ENCODE measurements around the gene DNAJC6. TPM values are rescaled to one million over a fixed set of nuclear protein-coding genes. Genes with fewer than 3 reads are reported as not detected.

Gene DNAJC6
- total and polyA plus RNA-seq, 2 of the 13 experiments (the other 11 are each of a cell fraction or from before 2014, with no cell fraction given) = 1.0 to 1.6 TPM

- CTCF ChIA-PET (ENCODE audit: low intra/inter-chr PET ratio, low total read pairs) = no interaction called here
- no peak overlapping the region for H3K4me3 ChIP-seq (replicated peaks in 1 of 3; ENCODE audit: insufficient read depth in 1 of 3, low read depth in 2 of 3, low read length in 3 of 3)
- WGBS (ENCODE audit: low lambda C conversion rate) = 89% methylated on average over 3 of the region's 3 CpGs
- no peaks in the 10 kb centered on the region for H3K4me1 ChIP-seq (ENCODE audit: insufficient read depth, low read length)
- H3K9me3 ChIP-seq (ENCODE audit: low read length) = no peaks in the 10 kb centered on the region
- intact Hi-C loops (cut with micrococcal nuclease; ENCODE audit: unreplicated experiment) (no loop called here), in situ Hi-C loops (cut with HindIII; ENCODE audit: extremely low pct_ligation_motif_present, low pct_unique_long_range_greater_than_20kb) (no loop called here)
- ATAC-seq = no peak
- POLR2A ChIA-PET = no interaction called here
- H3K4me2 ChIP-seq (ENCODE audit: low read depth, low read length) = no peak overlapping the region
- no peak for FAIRE-seq
- no peak for DNase-seq (ENCODE audit: low spot score)
- no peaks in the 10 kb centered on the region for H3K36me3 ChIP-seq (replicated peaks in 1 of 2; ENCODE audit: control insufficient read depth in 1 of 2, insufficient read depth in 2 of 2, low read length in 2 of 2)
- TF ChIP-seq CREBL2 (CRISPR knock-in tag; IDR thresholded peaks at IDR 0.05; ENCODE audit: borderline replicate concordance) = no peak
- no peak for TF ChIP-seq ZNF788 (CRISPR knock-in tag; IDR thresholded peaks at IDR 0.05; ENCODE audit: borderline replicate concordance)
- TF ChIP-seq SOX6 (IDR thresholded peaks at IDR 0.05) = no peak
- no peak for TF ChIP-seq SOX6 (CRISPR knock-in tag; IDR thresholded peaks at IDR 0.05)
- H4K20me1 ChIP-seq (ENCODE audit: insufficient read depth, low read length) = no peaks in the 10 kb centered on the region
- no peak overlapping the region for H2AFZ ChIP-seq (ENCODE audit: low read length)
- H3K27ac ChIP-seq (ENCODE audit: extremely low read length, insufficient read depth, low read length) = no peak overlapping the region
- H3K27me3 ChIP-seq (ENCODE audit: control insufficient read depth in 1 of 2, insufficient read depth in 2 of 2, low read length in 2 of 2) = no peaks in the 10 kb centered on the region
- H3K79me2 ChIP-seq (ENCODE audit: insufficient read depth, low read length) = no peaks in the 10 kb centered on the region
- BruUV-seq (replicated peaks) = no TSS peak
- no peak overlapping the region for H3K9ac ChIP-seq (ENCODE audit: insufficient read depth, low read depth, low read length)
Measured at GRCh38 chr1:65319141-65319540, 9.8 kb downstream of the DNAJC6 start.

- no peaks in the 10 kb centered on the region for H3K9me3 ChIP-seq (ENCODE audit: low read length)
- no peak overlapping the region for H3K27ac ChIP-seq (ENCODE audit: extremely low read length, insufficient read depth, low read length)
- H3K4me1 ChIP-seq (ENCODE audit: insufficient read depth, low read length) = no peaks in the 10 kb centered on the region
- TF ChIP-seq ZNF629 (CRISPR knock-in tag; conservative IDR thresholded peaks at IDR 0.05) = no peak
- no peak for TF ChIP-seq ZNF841 (CRISPR knock-in tag; IDR thresholded peaks at IDR 0.05; ENCODE audit: borderline replicate concordance)
- no peak for TF ChIP-seq BRF2 (CRISPR knock-in tag; IDR thresholded peaks at IDR 0.05)
- TF ChIP-seq NFATC3 (CRISPR knock-in tag; IDR thresholded peaks at IDR 0.05) = no peak
- TF ChIP-seq ZFP36 (IDR thresholded peaks at IDR 0.05; ENCODE audit: borderline replicate concordance, low read depth, low read length, partially characterized antibody) = no peak
- no peak for TF ChIP-seq ZNF605 (CRISPR knock-in tag; IDR thresholded peaks at IDR 0.05)
- no peak for TF ChIP-seq ZSCAN31 (CRISPR knock-in tag; IDR thresholded peaks at IDR 0.05; ENCODE audit: low read depth)
- no peaks in the 10 kb centered on the region for H3K36me3 ChIP-seq (replicated peaks in 1 of 2; ENCODE audit: control insufficient read depth in 1 of 2, insufficient read depth in 2 of 2, low read length in 2 of 2)
- BruUV-seq (replicated peaks) = no TSS peak
- in situ Hi-C loops (cut with HindIII; ENCODE audit: extremely low pct_ligation_motif_present, low pct_unique_long_range_greater_than_20kb) = no loop called here
- no peaks in the 10 kb centered on the region for H4K20me1 ChIP-seq (ENCODE audit: insufficient read depth, low read length)
- FAIRE-seq (no peak), ATAC-seq (no peak), DNase-seq (ENCODE audit: low spot score) (no peak)
- H3K4me3 ChIP-seq (replicated peaks in 1 of 3; ENCODE audit: insufficient read depth in 1 of 3, low read depth in 2 of 3, low read length in 3 of 3) = no peak overlapping the region
- no peak overlapping the region for H3K4me2 ChIP-seq (ENCODE audit: low read depth, low read length)
- POLR2A ChIA-PET = no interaction called here
- 85% methylated on average over 1 of the region's 1 CpG for WGBS (ENCODE audit: low lambda C conversion rate)
- CTCF ChIA-PET (ENCODE audit: low intra/inter-chr PET ratio, low total read pairs) = no interaction called here
- no peak overlapping the region for H3K9ac ChIP-seq (ENCODE audit: insufficient read depth, low read depth, low read length)
- no peaks in the 10 kb centered on the region for H3K27me3 ChIP-seq (ENCODE audit: control insufficient read depth in 1 of 2, insufficient read depth in 2 of 2, low read length in 2 of 2)
- H2AFZ ChIP-seq (ENCODE audit: low read length) = no peak overlapping the region
- H3K79me2 ChIP-seq (ENCODE audit: insufficient read depth, low read length) = no peaks in the 10 kb centered on the region
- intact Hi-C loops (cut with micrococcal nuclease; ENCODE audit: unreplicated experiment) = no loop called here
Measured at GRCh38 chr1:65319754-65320153, 10.4 kb downstream of the DNAJC6 start.
